Measurements from ENCODE around the gene KSR1. TPM values are rescaled to one million over a fixed set of nuclear protein-coding genes. Genes with fewer than 3 reads are reported as not detected.

KSR1 gene
- total and polyA plus RNA-seq, 8 donors = 2.7 to 32.1 (median 13.6) TPM

GRCh38 chr17:27577121-27577761 is 121.0 kb downstream of the KSR1 start:
- 68 to 83% (median 75%) methylated on average over 20 of the region's 20 CpGs for WGBS, 5 donors
- intact Hi-C loops (cut with DNase I; ENCODE audit: low total_unique reads) = no loop called here
- H3K4me1 ChIP-seq = peaks cover 13 to 36% (median 23%) of the 10 kb centered on the region in 4 donors

DNA sequence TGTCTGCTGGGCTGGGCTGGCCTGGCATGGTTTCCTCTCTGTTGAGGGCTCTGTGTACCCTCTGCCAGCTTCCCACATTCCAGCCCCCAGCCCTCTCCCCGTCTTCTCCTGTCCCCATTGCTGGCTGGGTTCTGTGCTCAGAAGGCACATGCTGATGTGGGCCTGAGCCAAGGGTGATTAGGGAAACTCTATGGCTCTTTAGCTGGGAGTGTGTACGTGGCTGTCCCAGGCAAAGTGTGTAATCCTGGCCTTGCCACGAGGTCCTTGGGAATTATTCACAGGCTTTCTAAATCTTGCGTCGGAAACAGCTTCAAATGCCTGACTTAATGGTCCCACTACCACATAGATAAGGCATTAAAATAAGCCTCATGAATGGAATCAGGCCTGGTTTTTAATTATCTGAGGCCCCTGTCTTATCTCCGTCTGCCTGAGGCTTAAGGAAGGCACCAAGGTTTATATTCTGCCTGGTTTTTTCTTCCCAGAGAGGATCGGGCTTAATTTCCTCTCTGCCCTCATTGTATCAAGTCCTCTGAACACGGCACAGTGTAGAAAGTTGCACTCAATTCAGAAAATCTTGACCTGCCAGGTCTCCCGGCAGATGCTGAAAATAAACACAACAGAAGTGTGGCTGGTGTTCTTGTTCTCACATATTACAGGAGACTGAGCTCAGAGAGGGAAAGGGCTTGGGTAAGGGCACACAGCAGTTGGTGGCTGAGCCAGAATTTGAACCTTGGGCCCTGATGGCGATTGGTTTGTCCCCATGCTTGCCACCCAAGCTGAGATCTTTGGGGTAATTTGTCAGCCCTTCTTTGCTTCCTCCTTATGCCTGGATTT is 121.9 kb downstream of the KSR1 start:
- H3K27ac ChIP-seq = peak overlapping the region in 4 of 5 donors; percentile 53 to 81 (median 60)

More at GRCh38 chr17:27577121-27577761, 121.0 kb downstream of the KSR1 start:
- H3K36me3 ChIP-seq = peaks cover 0 to 6% (median 2%) of the 10 kb centered on the region in 4 donors
- H3K27me3 ChIP-seq = no peaks in the 10 kb centered on the region
- TF ChIP-seq POLR2AphosphoS5 (IDR thresholded peaks at IDR 0.05) (no peak), POLR2A (IDR thresholded peaks at IDR 0.05) (no peak), EP300 (IDR thresholded peaks at IDR 0.05) (no peak)
- TF ChIP-seq, protein P1, sequence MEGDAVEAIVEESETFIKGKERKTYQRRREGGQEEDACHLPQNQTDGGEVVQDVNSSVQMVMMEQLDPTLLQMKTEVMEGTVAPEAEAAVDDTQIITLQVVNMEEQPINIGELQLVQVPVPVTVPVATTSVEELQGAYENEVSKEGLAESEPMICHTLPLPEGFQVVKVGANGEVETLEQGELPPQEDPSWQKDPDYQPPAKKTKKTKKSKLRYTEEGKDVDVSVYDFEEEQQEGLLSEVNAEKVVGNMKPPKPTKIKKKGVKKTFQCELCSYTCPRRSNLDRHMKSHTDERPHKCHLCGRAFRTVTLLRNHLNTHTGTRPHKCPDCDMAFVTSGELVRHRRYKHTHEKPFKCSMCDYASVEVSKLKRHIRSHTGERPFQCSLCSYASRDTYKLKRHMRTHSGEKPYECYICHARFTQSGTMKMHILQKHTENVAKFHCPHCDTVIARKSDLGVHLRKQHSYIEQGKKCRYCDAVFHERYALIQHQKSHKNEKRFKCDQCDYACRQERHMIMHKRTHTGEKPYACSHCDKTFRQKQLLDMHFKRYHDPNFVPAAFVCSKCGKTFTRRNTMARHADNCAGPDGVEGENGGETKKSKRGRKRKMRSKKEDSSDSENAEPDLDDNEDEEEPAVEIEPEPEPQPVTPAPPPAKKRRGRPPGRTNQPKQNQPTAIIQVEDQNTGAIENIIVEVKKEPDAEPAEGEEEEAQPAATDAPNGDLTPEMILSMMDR (IDR thresholded peaks at IDR 0.05) = no peak
- H3K4me3 ChIP-seq = no peak overlapping the region
- H3K9me3 ChIP-seq = no peaks in the 10 kb centered on the region
- peak overlapping the region in 4 of 5 donors; percentile 53 to 81 (median 60) for H3K27ac ChIP-seq
- peak in 1 of 2 donors; percentile 62 for DNase-seq

DNA sequence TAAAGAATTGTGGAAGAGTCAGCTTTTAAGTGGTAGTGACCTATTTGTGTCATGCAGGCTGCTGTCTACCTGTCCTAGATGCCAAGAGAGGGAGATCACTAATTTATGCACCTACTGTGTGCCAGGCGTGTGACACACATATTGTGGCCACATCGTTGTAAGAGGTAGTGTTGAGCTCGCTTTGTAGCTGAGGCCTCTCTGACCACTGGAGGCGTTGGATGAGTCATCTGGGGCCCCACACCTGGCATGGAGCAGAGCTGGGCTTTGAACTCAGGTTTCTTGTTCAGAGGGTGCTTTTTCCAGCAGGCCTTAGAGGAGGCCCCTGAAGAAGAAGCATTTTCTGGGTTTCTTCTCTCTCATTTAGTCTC is 122.5 kb downstream of the KSR1 start:
- Histone ChIP-seq H3K27me3 (no peaks in the 10 kb centered on the region), H3K4me1 (peaks cover 13 to 33% (median 23%) of the 10 kb centered on the region in 4 donors), H3K4me3 (no peak overlapping the region), H3K36me3 (peaks cover 0 to 14% (median 10%) of the 10 kb centered on the region in 4 donors), H3K9me3 (no peaks in the 10 kb centered on the region), H3K27ac (peak overlapping the region in 3 of 5 donors; percentile 60 to 81 (median 61))
- TF ChIP-seq, protein P1 (IDR thresholded peaks at IDR 0.05) = no peak
- 52 to 87% (median 82%) methylated on average over 4 of the region's 4 CpGs for WGBS, 5 donors
- DNase-seq = no peak
- intact Hi-C loops (cut with DNase I; ENCODE audit: low total_unique reads) = no loop called here

More for the DNA sequence above, 121.9 kb downstream of the KSR1 start:
- peak in 1 of 2 donors; percentile 73 for DNase-seq
- H3K4me3 ChIP-seq = no peak overlapping the region
- 29 to 60% (median 43%) methylated on average over 9 to 10 of the region's 10 CpGs for WGBS, 5 donors
- H3K4me1 ChIP-seq = peaks cover 13 to 36% (median 23%) of the 10 kb centered on the region in 4 donors
- peaks cover 0 to 13% (median 7%) of the 10 kb centered on the region in 4 donors for H3K36me3 ChIP-seq
- H3K9me3 ChIP-seq = no peaks in the 10 kb centered on the region
- H3K27me3 ChIP-seq = no peaks in the 10 kb centered on the region
- intact Hi-C loops (cut with DNase I; ENCODE audit: low total_unique reads) = no loop called here
- no peak for TF ChIP-seq POLR2AphosphoS5 (IDR thresholded peaks at IDR 0.05)

DNA sequence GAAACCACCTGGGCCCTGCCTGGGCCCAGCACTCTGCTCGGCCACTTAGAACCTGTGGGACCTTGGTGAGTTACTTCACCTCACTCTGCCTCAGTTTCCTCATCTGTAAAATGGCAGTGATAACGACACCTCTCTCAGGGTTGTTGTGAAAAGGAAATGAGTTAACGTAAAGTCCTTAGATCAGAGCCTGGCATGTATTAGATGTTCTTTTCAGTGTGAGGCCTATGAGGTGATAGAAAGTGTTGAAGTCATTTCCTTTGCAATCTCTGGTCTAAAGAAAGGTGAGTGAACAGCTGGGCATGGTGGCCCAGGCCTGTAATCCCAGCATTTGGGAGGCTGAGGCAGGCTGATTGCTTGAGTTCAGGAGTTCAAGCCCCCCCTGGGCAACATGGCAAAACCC is 123.1 kb downstream of the KSR1 start:
- Histone ChIP-seq H3K27me3 (no peaks in the 10 kb centered on the region), H3K4me1 (peaks cover 13 to 27% (median 23%) of the 10 kb centered on the region in 4 donors), H3K4me3 (no peak overlapping the region), H3K9me3 (no peaks in the 10 kb centered on the region), H3K36me3 (peaks cover 0 to 14% (median 11%) of the 10 kb centered on the region in 4 donors), H3K27ac (no peak overlapping the region)
- WGBS, 5 donors = 84 to 95% (median 94%) methylated on average over 3 of the region's 3 CpGs
- intact Hi-C loops (cut with DNase I; ENCODE audit: low total_unique reads) = no loop called here
- TF ChIP-seq POLR2A (IDR thresholded peaks at IDR 0.05) = no peak
- TF ChIP-seq, protein P1 (IDR thresholded peaks at IDR 0.05) = no peak
- TF ChIP-seq EP300 (IDR thresholded peaks at IDR 0.05) = no peak
- TF ChIP-seq POLR2AphosphoS5 (IDR thresholded peaks at IDR 0.05) = no peak
- DNase-seq = no peak
